ENCODE data around the gene AKT2. TPM values are rescaled to one million over a fixed set of nuclear protein-coding genes. Genes with fewer than 3 reads are reported as not detected.
"Not testable (repeated sequence)": the region's sequence is repeated elsewhere in the genome, so short reads cannot be mapped to it uniquely, and the experiment has no call there.

The AKT2 gene
- 120 TPM for total RNA-seq
- polyA plus RNA-seq (ENCODE audit: insufficient read depth in 1 of 8, insufficient read length in 8 of 8, low replicate concordance in 1 of 8): 100 to 1,000 TPM; 149 to 223 (median 176) TPM
- long read RNA-seq, donor 1, full-length matches to known transcripts: 18 of 18 reads
- long read RNA-seq, donor 1, partial matches to known transcripts: 0 of 18 reads
- long read RNA-seq, donor 1, other reads (novel, unspliced or antisense): 0 of 18 reads
- long read RNA-seq, donor 2, full-length matches to known transcripts: 1 of 1 reads
- long read RNA-seq, donor 2, partial matches to known transcripts: 0 of 1 reads
- long read RNA-seq, donor 2, other reads (novel, unspliced or antisense): 0 of 1 reads
- long read RNA-seq, donor 3, full-length matches to known transcripts: 30 of 44 reads
- long read RNA-seq, donor 3, partial matches to known transcripts: 8 of 44 reads
- long read RNA-seq, donor 3, other reads (novel, unspliced or antisense): 6 of 44 reads
- long read RNA-seq, donor 4, full-length matches to known transcripts: 22 of 54 reads
- long read RNA-seq, donor 4, partial matches to known transcripts: 32 of 54 reads
- long read RNA-seq, donor 4, other reads (novel, unspliced or antisense): 0 of 54 reads
- long read RNA-seq, donor 5, full-length matches to known transcripts: 66 of 140 reads
- long read RNA-seq, donor 5, partial matches to known transcripts: 68 of 140 reads
- long read RNA-seq, donor 5, other reads (novel, unspliced or antisense): 6 of 140 reads
- long read RNA-seq, donor 6, full-length matches to known transcripts: 28 of 71 reads
- long read RNA-seq, donor 6, partial matches to known transcripts: 43 of 71 reads
- long read RNA-seq, donor 6, other reads (novel, unspliced or antisense): 0 of 71 reads
- long read RNA-seq, donor 7, full-length matches to known transcripts: 23 of 65 reads
- long read RNA-seq, donor 7, partial matches to known transcripts: 42 of 65 reads
- long read RNA-seq, donor 7, other reads (novel, unspliced or antisense): 0 of 65 reads
- long read RNA-seq, donor 8, full-length matches to known transcripts: 12 of 22 reads
- long read RNA-seq, donor 8, partial matches to known transcripts: 10 of 22 reads
- long read RNA-seq, donor 8, other reads (novel, unspliced or antisense): 0 of 22 reads
- long read RNA-seq, donor 9, full-length matches to known transcripts: 11 of 52 reads
- long read RNA-seq, donor 9, partial matches to known transcripts: 41 of 52 reads
- long read RNA-seq, donor 9, other reads (novel, unspliced or antisense): 0 of 52 reads
- long read RNA-seq, donor 10, full-length matches to known transcripts: 13 of 265 reads
- long read RNA-seq, donor 10, partial matches to known transcripts: 235 of 265 reads
- long read RNA-seq, donor 10, other reads (novel, unspliced or antisense): 17 of 265 reads
- long read RNA-seq, donor 11, full-length matches to known transcripts: 17 of 49 reads
- long read RNA-seq, donor 11, partial matches to known transcripts: 32 of 49 reads
- long read RNA-seq, donor 11, other reads (novel, unspliced or antisense): 0 of 49 reads

GRCh38 chr19:40284501-40285352 is at the start of gene AKT2:
Gene AKT2 (minus strand): TSS chr19:40285345. CDS start chr19:40265267, 20,078 bp downstream.
- DNase-seq: peak; percentile 86
- Histone ChIP-seq H3K4me1 (ENCODE audit: control insufficient read depth, insufficient read depth, low read length) (peaks cover 60% of the 10 kb centered on the region), H3K36me3 (ENCODE audit: control insufficient read depth, insufficient read depth, low read length) (peaks cover 21% of the 10 kb centered on the region)

DNA sequence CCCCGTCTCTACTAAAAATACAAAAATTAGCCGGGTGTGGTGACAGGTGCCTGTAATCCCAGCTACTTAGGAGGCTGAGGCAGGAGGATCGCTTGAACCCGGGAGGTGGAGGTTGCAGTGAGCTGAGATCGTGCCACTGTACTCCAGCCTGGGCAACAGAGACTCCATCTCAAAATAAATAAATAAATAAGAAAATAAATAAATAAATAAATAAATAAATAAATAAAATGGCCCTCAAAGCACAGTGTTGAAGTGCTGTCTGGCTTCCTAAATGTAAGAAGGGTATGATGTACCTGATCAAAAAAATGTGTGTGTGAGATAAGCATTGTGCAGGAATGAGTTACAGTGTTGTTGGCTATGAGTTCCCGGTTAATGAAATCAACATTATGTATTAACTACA is 47.9 kb upstream of the AKT2 start:
- WGBS (ENCODE audit: insufficient coverage): no CpG with 5 or more reads among the region's 6 CpGs
- H3K4me1 ChIP-seq (ENCODE audit: control insufficient read depth, insufficient read depth, low read length); H3K4me3 ChIP-seq (ENCODE audit: low read length): not testable (repeated sequence)

More at GRCh38 chr19:40284501-40285352, at the start of gene AKT2:
- Histone ChIP-seq H3K9me3 (replicated peaks; ENCODE audit: control insufficient read depth, low read depth, low read length) (no peaks in the 10 kb centered on the region), H3K27ac (ENCODE audit: low read length) (peak within 1 kb of the TSS; percentile 100), H3K27me3 (ENCODE audit: control insufficient read depth, insufficient read depth, low read length) (no peaks in the 10 kb centered on the region), H3K4me3 (ENCODE audit: low read length) (peak within 1 kb of the TSS; percentile 78)
- under 1% methylated on average over 52 of the region's 84 CpGs for WGBS (ENCODE audit: insufficient coverage)

DNA sequence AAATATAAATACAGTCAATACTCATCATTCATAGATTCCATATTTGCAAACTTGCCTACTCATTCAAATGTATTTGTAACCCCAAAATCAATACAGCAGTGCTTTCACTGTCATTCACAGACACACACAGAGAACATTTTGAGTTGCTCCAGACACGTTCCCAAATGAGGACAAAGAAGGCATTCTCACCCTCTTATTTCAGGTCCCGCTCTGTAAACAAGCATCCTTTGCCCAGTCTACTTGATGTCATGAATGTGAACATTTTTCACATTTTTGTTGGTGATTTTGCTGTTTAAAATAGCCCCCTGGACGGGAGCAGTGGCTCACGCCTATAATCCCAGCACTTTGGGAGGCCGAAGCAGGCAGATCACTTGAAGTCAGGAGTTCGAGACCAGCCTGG is 47.5 kb upstream of the AKT2 start:
- Histone ChIP-seq H3K27me3 (ENCODE audit: control insufficient read depth, insufficient read depth, low read length) (no peaks in the 10 kb centered on the region), H3K9me3 (replicated peaks; ENCODE audit: control insufficient read depth, low read depth, low read length) (no peaks in the 10 kb centered on the region), H3K4me1 (ENCODE audit: control insufficient read depth, insufficient read depth, low read length) (no peaks in the 10 kb centered on the region), H3K36me3 (ENCODE audit: control insufficient read depth, insufficient read depth, low read length) (peaks cover 74% of the 10 kb centered on the region), H3K27ac (ENCODE audit: low read length) (no peak overlapping the region), H3K4me3 (ENCODE audit: low read length) (no peak overlapping the region)
- 92% methylated on average over 2 of the region's 6 CpGs for WGBS (ENCODE audit: insufficient coverage)
- DNase-seq: no peak

More for the DNA sequence above, 47.9 kb upstream of the AKT2 start:
- H3K36me3 ChIP-seq (ENCODE audit: control insufficient read depth, insufficient read depth, low read length): peaks cover 72% of the 10 kb centered on the region
- not testable (repeated sequence) for H3K9me3 ChIP-seq (replicated peaks; ENCODE audit: control insufficient read depth, low read depth, low read length); H3K27ac ChIP-seq (ENCODE audit: low read length); DNase-seq; H3K27me3 ChIP-seq (ENCODE audit: control insufficient read depth, insufficient read depth, low read length)

DNA sequence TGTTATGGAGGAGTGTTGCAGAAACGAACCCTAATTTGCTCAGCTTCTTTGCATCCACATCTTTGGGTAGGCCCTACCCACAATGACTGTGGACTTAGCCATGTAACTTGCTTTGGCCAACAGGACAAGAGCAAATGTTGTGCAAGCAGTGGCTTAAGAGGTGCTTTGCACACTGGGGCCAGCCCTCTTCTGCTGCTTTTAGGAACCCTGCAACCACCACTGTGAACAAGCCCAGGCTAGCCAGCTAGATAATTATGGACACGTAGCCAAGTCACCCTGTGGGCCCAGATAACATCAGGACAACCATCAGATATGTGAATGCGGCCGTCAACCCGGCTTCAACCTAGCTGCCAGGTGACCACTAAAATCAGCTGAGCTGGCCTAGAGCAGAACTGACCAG is 45.9 kb upstream of the AKT2 start:
- peaks cover 82% of the 10 kb centered on the region for H3K36me3 ChIP-seq (ENCODE audit: control insufficient read depth, insufficient read depth, low read length)
- WGBS (ENCODE audit: insufficient coverage): 98% methylated on average over 5 of the region's 5 CpGs

DNA sequence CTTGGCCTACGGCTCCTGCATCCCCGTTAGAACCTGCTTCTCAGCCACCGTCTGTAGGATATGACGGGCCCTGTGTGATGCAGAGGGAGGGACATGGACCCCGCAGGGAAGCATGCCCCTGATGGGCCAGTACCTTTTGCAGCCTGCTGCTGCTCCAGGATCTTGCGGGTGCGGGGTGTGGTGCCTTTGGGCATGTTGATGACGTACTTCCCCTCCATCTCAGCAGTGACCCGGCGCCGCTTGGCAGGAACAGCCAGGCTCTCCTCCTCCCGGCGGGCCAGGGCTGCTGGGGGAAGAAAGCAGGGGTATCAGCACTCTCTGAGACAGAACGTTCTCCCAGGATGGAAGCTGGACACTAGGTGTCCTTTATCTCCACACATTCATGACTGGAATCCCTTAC is 41.1 kb upstream of the AKT2 start:
- Histone ChIP-seq H3K4me1 (ENCODE audit: control insufficient read depth, insufficient read depth, low read length) (no peaks in the 10 kb centered on the region), H3K9me3 (replicated peaks; ENCODE audit: control insufficient read depth, low read depth, low read length) (no peaks in the 10 kb centered on the region), H3K36me3 (ENCODE audit: control insufficient read depth, insufficient read depth, low read length) (peaks cover 84% of the 10 kb centered on the region), H3K27me3 (ENCODE audit: control insufficient read depth, insufficient read depth, low read length) (no peaks in the 10 kb centered on the region), H3K27ac (ENCODE audit: low read length) (no peak overlapping the region), H3K4me3 (ENCODE audit: low read length) (no peak overlapping the region)
- 87% methylated on average over 10 of the region's 14 CpGs for WGBS (ENCODE audit: insufficient coverage)
- DNase-seq: no peak

More for the DNA sequence above, 45.9 kb upstream of the AKT2 start:
- Histone ChIP-seq H3K27me3 (ENCODE audit: control insufficient read depth, insufficient read depth, low read length) (no peaks in the 10 kb centered on the region), H3K4me1 (ENCODE audit: control insufficient read depth, insufficient read depth, low read length) (no peaks in the 10 kb centered on the region), H3K9me3 (replicated peaks; ENCODE audit: control insufficient read depth, low read depth, low read length) (no peaks in the 10 kb centered on the region), H3K27ac (ENCODE audit: low read length) (no peak overlapping the region), H3K4me3 (ENCODE audit: low read length) (no peak overlapping the region)
- DNase-seq: no peak

DNA sequence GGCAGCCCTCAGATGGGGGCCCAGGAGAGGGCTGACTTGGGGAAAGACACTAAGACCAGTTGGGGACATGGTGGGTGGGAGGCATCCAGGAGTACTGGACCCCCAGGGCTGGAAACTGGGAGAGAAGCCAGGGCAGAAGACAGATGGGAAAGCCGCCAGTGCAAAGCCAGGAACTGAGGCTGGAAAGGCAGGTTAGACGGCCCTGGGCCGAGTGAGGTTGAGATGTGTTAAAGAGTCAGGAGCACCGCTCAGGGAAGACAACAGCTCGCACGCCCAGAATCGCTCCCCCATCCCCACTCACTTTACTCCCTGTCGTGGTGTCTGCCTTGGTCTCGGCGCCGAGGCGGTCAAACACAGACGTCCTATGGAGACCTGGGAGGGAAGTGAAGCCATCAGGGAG is 38.6 kb upstream of the AKT2 start:
- H3K27me3 ChIP-seq (ENCODE audit: control insufficient read depth, insufficient read depth, low read length): no peaks in the 10 kb centered on the region
- H3K9me3 ChIP-seq (replicated peaks; ENCODE audit: control insufficient read depth, low read depth, low read length): no peaks in the 10 kb centered on the region
- WGBS (ENCODE audit: insufficient coverage): 95% methylated on average over 7 of the region's 13 CpGs
- H3K27ac ChIP-seq (ENCODE audit: low read length): no peak overlapping the region
- no peak for DNase-seq
- H3K4me1 ChIP-seq (ENCODE audit: control insufficient read depth, insufficient read depth, low read length): no peaks in the 10 kb centered on the region
- no peak overlapping the region for H3K4me3 ChIP-seq (ENCODE audit: low read length)
- peaks cover 85% of the 10 kb centered on the region for H3K36me3 ChIP-seq (ENCODE audit: control insufficient read depth, insufficient read depth, low read length)

- DNase-seq: no peak
- Histone ChIP-seq H3K4me3 (ENCODE audit: low read length) (no peak overlapping the region), H3K27me3 (ENCODE audit: control insufficient read depth, insufficient read depth, low read length) (no peaks in the 10 kb centered on the region), H3K36me3 (ENCODE audit: control insufficient read depth, insufficient read depth, low read length) (peaks cover 84% of the 10 kb centered on the region), H3K4me1 (ENCODE audit: control insufficient read depth, insufficient read depth, low read length) (no peaks in the 10 kb centered on the region), H3K27ac (ENCODE audit: low read length) (no peak overlapping the region), H3K9me3 (replicated peaks; ENCODE audit: control insufficient read depth, low read depth, low read length) (no peaks in the 10 kb centered on the region)
- 93% methylated on average over 11 of the region's 15 CpGs for WGBS (ENCODE audit: insufficient coverage)
Measured at GRCh38 chr19:40322951-40323615, 37.9 kb upstream of the AKT2 start.

GRCh38 chr19:40322271-40322610 is 37.1 kb upstream of the AKT2 start:
- WGBS (ENCODE audit: insufficient coverage): 80% methylated on average over 5 of the region's 7 CpGs
- no peak for DNase-seq
- H3K9me3 ChIP-seq (replicated peaks; ENCODE audit: control insufficient read depth, low read depth, low read length): no peaks in the 10 kb centered on the region
- H3K27ac ChIP-seq (ENCODE audit: low read length): no peak overlapping the region
- no peak overlapping the region for H3K4me3 ChIP-seq (ENCODE audit: low read length)
- peaks cover 79% of the 10 kb centered on the region for H3K36me3 ChIP-seq (ENCODE audit: control insufficient read depth, insufficient read depth, low read length)
- no peaks in the 10 kb centered on the region for H3K27me3 ChIP-seq (ENCODE audit: control insufficient read depth, insufficient read depth, low read length)
- no peaks in the 10 kb centered on the region for H3K4me1 ChIP-seq (ENCODE audit: control insufficient read depth, insufficient read depth, low read length)
